SW 1271 (cell line): Measurements from ENCODE around the gene ATG5.
"Not testable (repeated sequence)": the region's sequence is repeated elsewhere in the genome, so short reads cannot be mapped to it uniquely, and the experiment has no call there.

Source experiments
- DNase-seq, 2 experiments: peaks; one replicate each; lab custom pipeline; 2025; lab: John Stamatoyannopoulos, UW

Gene ATG5

GRCh38 chr6:106309766-106310373 is 15.7 kb downstream of the ATG5 start:
- peak in 1 of 2 experiments; percentile 51 for DNase-seq

GRCh38 chr6:106308985-106309384 is 16.6 kb downstream of the ATG5 start:
- no peak for DNase-seq

GRCh38 chr6:106305740-106306139 is 19.8 kb downstream of the ATG5 start:
- no peak for DNase-seq

GRCh38 chr6:106300944-106301343 is 24.6 kb downstream of the ATG5 start:
- DNase-seq: peak in 1 of 2 experiments; percentile 32

- no peak for DNase-seq
Observed at GRCh38 chr6:106300020-106300780, 25.4 kb downstream of the ATG5 start.

- no peak for DNase-seq
Observed at GRCh38 chr6:106293116-106293515, 32.4 kb downstream of the ATG5 start.

- no peak for DNase-seq
Observed at GRCh38 chr6:106290954-106291353, 34.6 kb downstream of the ATG5 start.

- no peak for DNase-seq
Observed at GRCh38 chr6:106290032-106290431, 35.5 kb downstream of the ATG5 start.

GRCh38 chr6:106287215-106287614 is 38.3 kb downstream of the ATG5 start:
- no peak for DNase-seq

- DNase-seq: no peak
Observed at GRCh38 chr6:106286746-106287145, 38.8 kb downstream of the ATG5 start.

GRCh38 chr6:106283481-106283880 is 42.1 kb downstream of the ATG5 start:
- no peak for DNase-seq

GRCh38 chr6:106281661-106282060 is 43.9 kb downstream of the ATG5 start:
- no peak for DNase-seq

- DNase-seq: no peak
Observed at GRCh38 chr6:106281088-106281487, 44.5 kb downstream of the ATG5 start.

GRCh38 chr6:106279179-106279578 is 46.4 kb downstream of the ATG5 start:
- DNase-seq: peak; percentile 7 to 15

GRCh38 chr6:106275692-106276091 is 49.9 kb downstream of the ATG5 start:
- DNase-seq: no peak

GRCh38 chr6:106273087-106273486 is 52.5 kb downstream of the ATG5 start:
- no peak for DNase-seq

- DNase-seq: no peak
Observed at GRCh38 chr6:106272287-106272686, 53.3 kb downstream of the ATG5 start.

- no peak for DNase-seq
Observed at GRCh38 chr6:106270414-106270813, 55.1 kb downstream of the ATG5 start.

GRCh38 chr6:106269268-106269919 is 56.2 kb downstream of the ATG5 start:
- DNase-seq: not testable (repeated sequence)

GRCh38 chr6:106268500-106268899 is 57.1 kb downstream of the ATG5 start:
- not testable (repeated sequence) for DNase-seq

- not testable (repeated sequence) for DNase-seq
Observed at GRCh38 chr6:106264433-106264832, 61.1 kb downstream of the ATG5 start.

- not testable (repeated sequence) for DNase-seq
Observed at GRCh38 chr6:106259748-106260147, 65.8 kb downstream of the ATG5 start.

GRCh38 chr6:106258726-106259125 is 66.8 kb downstream of the ATG5 start:
- no peak for DNase-seq
